Measurements from ENCODE around the gene TBC1D22A. TPM values are rescaled to one million over a fixed set of nuclear protein-coding genes. Genes with fewer than 3 reads are reported as not detected.

The TBC1D22A gene
- total RNA-seq, 1 experiment from 2014 or later = 14.3 TPM

- intact Hi-C loops (cut with micrococcal nuclease) = no loop called here
- ChIA-PET POLR2A (ENCODE audit: unreplicated experiment) (no interaction called here), CTCF (no interaction called here)
- Histone ChIP-seq H3K4me1 (ENCODE audit: insufficient read depth, low read length) (no peaks in the 10 kb centered on the region), H3K79me2 (ENCODE audit: low read length) (no peaks in the 10 kb centered on the region), H3K27ac (ENCODE audit: low read length) (no peak overlapping the region), H3K4me2 (ENCODE audit: low read length) (no peak overlapping the region), H3K27me3 (ENCODE audit: low read length) (no peaks in the 10 kb centered on the region), H3K9ac (ENCODE audit: low read length) (no peak overlapping the region), H2AFZ (ENCODE audit: low read length) (no peak overlapping the region), H3F3A (ENCODE audit: low read length, unreplicated experiment) (no peaks in the 10 kb centered on the region), H3K9me2 (replicated peaks; ENCODE audit: low read length) (no peaks in the 10 kb centered on the region), H3K9me3 (ENCODE audit: low read length) (no peaks in the 10 kb centered on the region), H3K4me3 (ENCODE audit: low read length) (no peak overlapping the region), H4K20me1 (ENCODE audit: low read length) (no peaks in the 10 kb centered on the region), H3K36me3 (ENCODE audit: low read depth, low read length) (no peaks in the 10 kb centered on the region)
- no peak for TF ChIP-seq EZH2phosphoT487 (IDR thresholded peaks at IDR 0.05; ENCODE audit: borderline replicate concordance, low read length)
- no peak for TF ChIP-seq CTCF (conservative IDR thresholded peaks at IDR 0.05; ENCODE audit: low read depth, low read length)
- no peak for TF ChIP-seq EZH2 (IDR thresholded peaks at IDR 0.05; ENCODE audit: low read length, unreplicated experiment)
- no peak for DNase-seq
- ATAC-seq = no peak
- no TSS peak for BruUV-seq (replicated peaks)
Measured at GRCh38 chr22:47161631-47162030, 399.2 kb downstream of the TBC1D22A start.

GRCh38 chr22:47162865-47163264 is 400.4 kb downstream of the TBC1D22A start:
- no peak overlapping the region for H2AFZ ChIP-seq (ENCODE audit: low read length)
- intact Hi-C loops (cut with micrococcal nuclease) = no loop called here
- CTCF ChIA-PET = no interaction called here

GRCh38 chr22:47163481-47163855 is 401.0 kb downstream of the TBC1D22A start:
- ChIA-PET POLR2A (ENCODE audit: unreplicated experiment) (no interaction called here), CTCF (no interaction called here)
- H4K20me1 ChIP-seq (ENCODE audit: low read length) = no peaks in the 10 kb centered on the region
- no peaks in the 10 kb centered on the region for H3K9me3 ChIP-seq (ENCODE audit: low read length)
- H3K9me2 ChIP-seq (replicated peaks; ENCODE audit: low read length) = no peaks in the 10 kb centered on the region
- no peak overlapping the region for H2AFZ ChIP-seq (ENCODE audit: low read length)
- H3F3A ChIP-seq (ENCODE audit: low read length, unreplicated experiment) = no peaks in the 10 kb centered on the region
- H3K79me2 ChIP-seq (ENCODE audit: low read length) = no peaks in the 10 kb centered on the region
- no peak overlapping the region for H3K4me3 ChIP-seq (ENCODE audit: low read length)
- H3K27me3 ChIP-seq (ENCODE audit: low read length) = no peaks in the 10 kb centered on the region
- H3K4me1 ChIP-seq (ENCODE audit: insufficient read depth, low read length) = no peaks in the 10 kb centered on the region
- DNase-seq = no peak
- no peak overlapping the region for H3K4me2 ChIP-seq (ENCODE audit: low read length)
- TF ChIP-seq EZH2 (IDR thresholded peaks at IDR 0.05; ENCODE audit: low read length, unreplicated experiment) = no peak
- TF ChIP-seq EZH2phosphoT487 (IDR thresholded peaks at IDR 0.05; ENCODE audit: borderline replicate concordance, low read length) = no peak
- no peak for TF ChIP-seq CTCF (conservative IDR thresholded peaks at IDR 0.05; ENCODE audit: low read depth, low read length)
- no peak overlapping the region for H3K9ac ChIP-seq (ENCODE audit: low read length)
- intact Hi-C loops (cut with micrococcal nuclease) = no loop called here
- ATAC-seq = no peak
- H3K36me3 ChIP-seq (ENCODE audit: low read depth, low read length) = no peaks in the 10 kb centered on the region
- H3K27ac ChIP-seq (ENCODE audit: low read length) = no peak overlapping the region
- BruUV-seq (replicated peaks) = no TSS peak

More at GRCh38 chr22:47162865-47163264, 400.4 kb downstream of the TBC1D22A start:
- no TSS peak for BruUV-seq (replicated peaks)
- Histone ChIP-seq H4K20me1 (ENCODE audit: low read length) (no peaks in the 10 kb centered on the region), H3F3A (ENCODE audit: low read length, unreplicated experiment) (no peaks in the 10 kb centered on the region), H3K36me3 (ENCODE audit: low read depth, low read length) (no peaks in the 10 kb centered on the region), H3K4me2 (ENCODE audit: low read length) (no peak overlapping the region), H3K9me2 (replicated peaks; ENCODE audit: low read length) (no peaks in the 10 kb centered on the region), H3K9me3 (ENCODE audit: low read length) (no peaks in the 10 kb centered on the region), H3K27me3 (ENCODE audit: low read length) (no peaks in the 10 kb centered on the region), H3K9ac (ENCODE audit: low read length) (no peak overlapping the region), H3K4me1 (ENCODE audit: insufficient read depth, low read length) (no peaks in the 10 kb centered on the region), H3K79me2 (ENCODE audit: low read length) (no peaks in the 10 kb centered on the region), H3K4me3 (ENCODE audit: low read length) (no peak overlapping the region), H3K27ac (ENCODE audit: low read length) (no peak overlapping the region)
- TF ChIP-seq EZH2phosphoT487 (IDR thresholded peaks at IDR 0.05; ENCODE audit: borderline replicate concordance, low read length) = no peak
- TF ChIP-seq EZH2 (IDR thresholded peaks at IDR 0.05; ENCODE audit: low read length, unreplicated experiment) = no peak
- no peak for TF ChIP-seq CTCF (conservative IDR thresholded peaks at IDR 0.05; ENCODE audit: low read depth, low read length)
- POLR2A ChIA-PET (ENCODE audit: unreplicated experiment) = no interaction called here
- no peak for DNase-seq
- no peak for ATAC-seq

All from PC-3 (cell line).